SK-N-SH (cell line): ENCODE results near the gene RASGRF1. TPM values are rescaled to one million over a fixed set of nuclear protein-coding genes. Genes with fewer than 3 reads are reported as not detected.

Experiments
- CTCF ChIA-PET: fragments of 300-600, 350-600 bp; formaldehyde crosslinking; extraction: SDS; loops from one replicate; lab custom pipeline; 2021; lab: Yijun Ruan, JAX
- POLR2A ChIA-PET: fragments of 350-600 bp; sonication (Branson Sonifier 250); formaldehyde crosslinking; extraction: SDS; loops from one replicate; lab custom pipeline; 2020; ENCODE audit warnings: antibody characterized with exemption, inconsistent platforms; lab: Yijun Ruan, JAX
- DNase-seq: peaks from one replicate; pipeline ENCODE4 v3.0.0; 2012
- H2AFZ ChIP-seq: fragments of 200-600 bp; sonication (generic); 2 replicates; pipeline ENCODE4 v1.8.1; 2016; ENCODE audit warnings: antibody characterized with exemption, mild to moderate bottlenecking, low read depth
- H3F3A ChIP-seq: fragments of 200-600 bp; sonication (generic); replicated peaks from 2 replicates; pipeline ENCODE3; 2016; ENCODE audit warnings: antibody characterized with exemption, mild to moderate bottlenecking; ENCODE audit not compliant: insufficient read depth
- H3K27ac ChIP-seq, 2 experiments: fragments of 200-500 bp in 1 of 2; fragments of 200-600 bp in 1 of 2; sonication (Bioruptor generic) in 1 of 2; sonication (generic), shearing (Covaris generic) in 1 of 2; 2 replicates each; pipeline versions ENCODE4 v1.5.1 to v1.6.1; 2014 to 2016; ENCODE audit warnings: low read depth in 2 of 2, inconsistent platforms in 1 of 2, low read length in 1 of 2, mild to moderate bottlenecking in 1 of 2, mixed read lengths in 1 of 2
- H3K27me3 ChIP-seq: fragments of 200-600 bp; sonication (generic), shearing (Covaris generic); 2 replicates; pipeline ENCODE4 v1.6.1; 2016; ENCODE audit warnings: mixed run types; ENCODE audit not compliant: insufficient read depth
- H3K36me3 ChIP-seq, 2 experiments: fragments of 200-500 bp in 1 of 2; fragments of 200-600 bp in 1 of 2; sonication (Bioruptor generic) in 1 of 2; sonication (generic) in 1 of 2; replicated peaks in 1 of 2; 2 replicates each; pipeline versions ENCODE3 to v1.5.1; 2014 to 2016; ENCODE audit warnings: low read length in 1 of 2, mild to moderate bottlenecking in 1 of 2; ENCODE audit not compliant: insufficient read depth in 2 of 2, control insufficient read depth in 1 of 2
- H3K4me1 ChIP-seq, 2 experiments: fragments of 200-500 bp in 1 of 2; fragments of 200-600 bp in 1 of 2; sonication (Bioruptor generic) in 1 of 2; sonication (generic), shearing (Covaris generic) in 1 of 2; 2 replicates each; pipeline versions ENCODE4 v1.5.1 to v1.6.1; 2014 to 2016; ENCODE audit warnings: low read depth in 1 of 2, low read length in 1 of 2, mixed run types in 1 of 2; ENCODE audit not compliant: insufficient read depth in 2 of 2, control insufficient read depth in 1 of 2
- H3K4me2 ChIP-seq: fragments of 200-600 bp; sonication (generic), shearing (Covaris generic); 2 replicates; pipeline ENCODE4 v1.6.1; 2017; ENCODE audit warnings: mixed run types
- H3K4me3 ChIP-seq, 2 experiments: fragments of 200-500 bp in 1 of 2; fragments of 200-600 bp in 1 of 2; sonication (Bioruptor generic) in 1 of 2; sonication (generic), shearing (Covaris generic) in 1 of 2; 2 replicates each; pipeline versions ENCODE4 v1.5.1 to v1.8.1; 2014 to 2016; ENCODE audit warnings: low read depth in 2 of 2, inconsistent platforms in 1 of 2, low read length in 1 of 2, mild to moderate bottlenecking in 1 of 2, mixed read lengths in 1 of 2, moderate library complexity in 1 of 2
- H3K79me2 ChIP-seq: fragments of 200-600 bp; sonication (generic); 2 replicates; pipeline ENCODE4 v1.8.1; 2017; ENCODE audit warnings: mild to moderate bottlenecking; ENCODE audit not compliant: insufficient read depth
- H3K9ac ChIP-seq: fragments of 200-600 bp; sonication (generic); 2 replicates; pipeline ENCODE4 v1.6.1; 2017; ENCODE audit warnings: mixed run types
- H3K9me2 ChIP-seq: fragments of 200-600 bp; sonication (generic); 2 replicates; pipeline ENCODE4 v1.6.1; 2017; ENCODE audit warnings: mixed run types
- H3K9me3 ChIP-seq: fragments of 200-600 bp; sonication (generic); 2 replicates; pipeline ENCODE4 v1.6.1; 2017; ENCODE audit warnings: mixed run types, mild to moderate bottlenecking, moderate library complexity
- H4K20me1 ChIP-seq: fragments of 200-600 bp; sonication (generic); 2 replicates; pipeline ENCODE4 v1.6.1; 2017; ENCODE audit warnings: mild to moderate bottlenecking, mixed run types; ENCODE audit not compliant: insufficient read depth
- EZH2phosphoT487 ChIP-seq: fragments of 200-600 bp; sonication (generic); IDR thresholded peaks from 2 replicates; pipeline ENCODE4 v1.6.1; 2017; ENCODE audit warnings: low read depth, mixed run types, mild to moderate bottlenecking, antibody characterized with exemption, moderate library complexity, borderline replicate concordance
- FOXJ3 ChIP-seq: sonication (generic); formaldehyde crosslinking; IDR thresholded peaks from 2 replicates; pipeline ENCODE4 v1.5.1; 2020; ENCODE audit warnings: mild to moderate bottlenecking, missing genetic modification reagents
- MXI1 ChIP-seq: IDR thresholded peaks from 2 replicates; pipeline ENCODE4 v1.6.1; 2012; ENCODE audit warnings: mild to moderate bottlenecking, low read depth, low read length, improper control_type of control experiment
- RAD21 ChIP-seq: IDR thresholded peaks from 2 replicates; pipeline ENCODE4 v1.6.1; 2012; ENCODE audit warnings: mild to moderate bottlenecking, low read length
- RCOR1 ChIP-seq: fragments of 150-350 bp; IDR thresholded peaks from 2 replicates; pipeline ENCODE4 v1.6.1; 2017; ENCODE audit warnings: antibody characterized with exemption, low read length
- SMC3 ChIP-seq: IDR thresholded peaks from 2 replicates; pipeline ENCODE4 v1.6.1; 2012; ENCODE audit warnings: low read depth, low read length, improper control_type of control experiment
- TEAD4 ChIP-seq: IDR thresholded peaks from 2 replicates; pipeline ENCODE4 v1.4.0; 2012; ENCODE audit warnings: mild to moderate bottlenecking, borderline replicate concordance; ENCODE audit not compliant: insufficient read depth
- WGBS: methylation state at CpG from one replicate; pipeline ENCODE4 v1.1.6; 2017; ENCODE audit warnings: low lambda C conversion rate; 5-methylcytosine and 5-hydroxymethylcytosine counted together
- polyA plus RNA-seq, 3 experiments: library from polyadenylated mRNA; depleted of rRNA; stranded (reverse); fragments of >200 nt; gene quantifications; 2 replicates each; pipeline ENCODE4 v1.2.3, GENCODE V29; 2012
- TF ChIP-seq, protein P1 (sequence below): IDR thresholded peaks from 2 replicates; pipeline ENCODE4 v1.4.0; 2012; ENCODE audit warnings: low read depth, borderline replicate concordance
- TF ChIP-seq, protein P2 (sequence below): fragments of 200-600 bp; sonication (generic); IDR thresholded peaks from 2 replicates; pipeline ENCODE4 v1.6.1; 2017; ENCODE audit warnings: antibody characterized with exemption, mild to moderate bottlenecking, moderate library complexity
- TF ChIP-seq, protein P3 (sequence below): IDR thresholded peaks from 2 replicates; pipeline ENCODE4 v1.6.1; 2012; ENCODE audit warnings: mild to moderate bottlenecking, low read depth, low read length, moderate library complexity

The RASGRF1 gene
- polyA plus RNA-seq, 1 of the 3 experiments (the other 2 are of a cell fraction): 0.10 TPM

DNA sequence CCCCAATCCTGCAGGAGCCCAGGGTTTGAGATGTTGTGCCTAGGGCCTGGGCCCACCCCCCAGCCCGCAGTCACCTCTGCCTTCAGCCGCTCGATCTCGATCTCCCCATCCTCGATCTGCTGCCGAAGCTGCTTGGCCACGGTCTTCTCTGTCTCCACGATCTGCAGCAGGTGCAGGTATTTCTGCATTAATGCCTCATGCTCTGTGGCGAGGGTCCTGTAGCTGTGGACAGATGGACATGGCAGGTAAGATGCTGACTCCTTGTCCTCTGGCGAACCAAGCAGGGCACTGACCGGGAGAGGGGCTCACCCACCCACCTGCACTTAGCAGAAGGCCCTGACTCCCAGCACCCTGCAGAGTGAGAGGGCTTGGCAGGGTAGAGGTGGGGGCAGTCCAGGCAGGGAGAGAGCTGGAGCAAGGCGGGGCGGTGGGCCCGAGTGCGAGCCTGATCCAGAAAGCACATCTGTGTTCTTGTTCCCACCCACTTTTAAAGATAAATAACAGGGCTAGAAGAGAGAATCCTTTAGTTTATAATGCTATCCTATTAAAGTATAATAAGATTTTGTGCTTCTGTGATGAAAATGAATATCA, 32.2 kb downstream of the RASGRF1 start (continued):
- no peak for TF ChIP-seq RAD21

DNA sequence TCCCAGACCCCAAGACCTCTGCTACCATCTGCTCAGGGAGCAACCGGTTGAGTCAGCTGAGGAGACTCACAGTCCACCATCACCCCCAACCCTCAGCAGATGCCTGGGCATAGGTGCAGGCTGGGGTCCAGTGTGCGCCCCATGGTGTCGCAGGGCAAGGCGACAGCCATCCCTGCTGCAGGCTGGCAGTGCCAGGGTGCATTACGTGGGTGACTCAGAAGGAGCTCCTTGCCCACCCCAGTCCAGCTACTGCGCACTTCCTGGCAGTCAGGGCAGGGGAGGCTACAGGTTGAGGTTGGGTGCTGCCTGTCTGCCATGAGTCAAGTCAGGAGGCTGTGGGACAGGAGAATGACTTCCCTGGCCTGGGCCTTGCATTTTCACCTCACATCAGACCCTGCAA, 33.5 kb downstream of the RASGRF1 start:
- POLR2A ChIA-PET: no interaction called here
- H3K27ac ChIP-seq: no peak overlapping the region

More for the DNA sequence above, 33.5 kb downstream of the RASGRF1 start:
- Histone ChIP-seq H3K4me2 (no peak overlapping the region), H3K27me3 (peaks cover 9% of the 10 kb centered on the region; the same call in 1 of the 2 replicates), H3K9ac (no peak overlapping the region), H3K4me3 (no peak overlapping the region), H3K4me1 (no peaks in the 10 kb centered on the region), H4K20me1 (no peaks in the 10 kb centered on the region), H3F3A (no peaks in the 10 kb centered on the region), H2AFZ (no peak overlapping the region), H3K79me2 (no peaks in the 10 kb centered on the region), H3K9me2 (no peaks in the 10 kb centered on the region), H3K9me3 (no peaks in the 10 kb centered on the region), H3K36me3 (no peaks in the 10 kb centered on the region)
- CTCF ChIA-PET: interaction anchor here (0.6 to 1.3 kb wide), 4 partner anchors 10 to 73 kb away, joined by 3 to 5 read pairs (median 3); no protein-coding TSS in a partner anchor
- TF ChIP-seq, protein P1, sequence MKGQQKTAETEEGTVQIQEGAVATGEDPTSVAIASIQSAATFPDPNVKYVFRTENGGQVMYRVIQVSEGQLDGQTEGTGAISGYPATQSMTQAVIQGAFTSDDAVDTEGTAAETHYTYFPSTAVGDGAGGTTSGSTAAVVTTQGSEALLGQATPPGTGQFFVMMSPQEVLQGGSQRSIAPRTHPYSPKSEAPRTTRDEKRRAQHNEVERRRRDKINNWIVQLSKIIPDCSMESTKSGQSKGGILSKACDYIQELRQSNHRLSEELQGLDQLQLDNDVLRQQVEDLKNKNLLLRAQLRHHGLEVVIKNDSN: no peak
- TF ChIP-seq TEAD4 (no peak), SMC3 (no peak), RCOR1 (no peak), FOXJ3 (no peak), MXI1 (no peak), EZH2phosphoT487 (no peak)
- TF ChIP-seq, protein P2, sequence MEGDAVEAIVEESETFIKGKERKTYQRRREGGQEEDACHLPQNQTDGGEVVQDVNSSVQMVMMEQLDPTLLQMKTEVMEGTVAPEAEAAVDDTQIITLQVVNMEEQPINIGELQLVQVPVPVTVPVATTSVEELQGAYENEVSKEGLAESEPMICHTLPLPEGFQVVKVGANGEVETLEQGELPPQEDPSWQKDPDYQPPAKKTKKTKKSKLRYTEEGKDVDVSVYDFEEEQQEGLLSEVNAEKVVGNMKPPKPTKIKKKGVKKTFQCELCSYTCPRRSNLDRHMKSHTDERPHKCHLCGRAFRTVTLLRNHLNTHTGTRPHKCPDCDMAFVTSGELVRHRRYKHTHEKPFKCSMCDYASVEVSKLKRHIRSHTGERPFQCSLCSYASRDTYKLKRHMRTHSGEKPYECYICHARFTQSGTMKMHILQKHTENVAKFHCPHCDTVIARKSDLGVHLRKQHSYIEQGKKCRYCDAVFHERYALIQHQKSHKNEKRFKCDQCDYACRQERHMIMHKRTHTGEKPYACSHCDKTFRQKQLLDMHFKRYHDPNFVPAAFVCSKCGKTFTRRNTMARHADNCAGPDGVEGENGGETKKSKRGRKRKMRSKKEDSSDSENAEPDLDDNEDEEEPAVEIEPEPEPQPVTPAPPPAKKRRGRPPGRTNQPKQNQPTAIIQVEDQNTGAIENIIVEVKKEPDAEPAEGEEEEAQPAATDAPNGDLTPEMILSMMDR: no peak
- TF ChIP-seq, protein P3, sequence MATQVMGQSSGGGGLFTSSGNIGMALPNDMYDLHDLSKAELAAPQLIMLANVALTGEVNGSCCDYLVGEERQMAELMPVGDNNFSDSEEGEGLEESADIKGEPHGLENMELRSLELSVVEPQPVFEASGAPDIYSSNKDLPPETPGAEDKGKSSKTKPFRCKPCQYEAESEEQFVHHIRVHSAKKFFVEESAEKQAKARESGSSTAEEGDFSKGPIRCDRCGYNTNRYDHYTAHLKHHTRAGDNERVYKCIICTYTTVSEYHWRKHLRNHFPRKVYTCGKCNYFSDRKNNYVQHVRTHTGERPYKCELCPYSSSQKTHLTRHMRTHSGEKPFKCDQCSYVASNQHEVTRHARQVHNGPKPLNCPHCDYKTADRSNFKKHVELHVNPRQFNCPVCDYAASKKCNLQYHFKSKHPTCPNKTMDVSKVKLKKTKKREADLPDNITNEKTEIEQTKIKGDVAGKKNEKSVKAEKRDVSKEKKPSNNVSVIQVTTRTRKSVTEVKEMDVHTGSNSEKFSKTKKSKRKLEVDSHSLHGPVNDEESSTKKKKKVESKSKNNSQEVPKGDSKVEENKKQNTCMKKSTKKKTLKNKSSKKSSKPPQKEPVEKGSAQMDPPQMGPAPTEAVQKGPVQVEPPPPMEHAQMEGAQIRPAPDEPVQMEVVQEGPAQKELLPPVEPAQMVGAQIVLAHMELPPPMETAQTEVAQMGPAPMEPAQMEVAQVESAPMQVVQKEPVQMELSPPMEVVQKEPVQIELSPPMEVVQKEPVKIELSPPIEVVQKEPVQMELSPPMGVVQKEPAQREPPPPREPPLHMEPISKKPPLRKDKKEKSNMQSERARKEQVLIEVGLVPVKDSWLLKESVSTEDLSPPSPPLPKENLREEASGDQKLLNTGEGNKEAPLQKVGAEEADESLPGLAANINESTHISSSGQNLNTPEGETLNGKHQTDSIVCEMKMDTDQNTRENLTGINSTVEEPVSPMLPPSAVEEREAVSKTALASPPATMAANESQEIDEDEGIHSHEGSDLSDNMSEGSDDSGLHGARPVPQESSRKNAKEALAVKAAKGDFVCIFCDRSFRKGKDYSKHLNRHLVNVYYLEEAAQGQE: no peak
- no peak for DNase-seq
- 40% methylated on average over 1 of the region's 6 CpGs for WGBS
